ENCODE results near the gene TMEM156. TPM values are rescaled to one million over a fixed set of nuclear protein-coding genes. Genes with fewer than 3 reads are reported as not detected.

The TMEM156 gene
- total and polyA plus RNA-seq, 2 of the 4 experiments (the other 2 are of a cell fraction): 0.53 to 0.54 TPM

GRCh38 chr4:39048311-39048710 is 16.1 kb upstream of the TMEM156 start:
- intact Hi-C loops (cut with micrococcal nuclease) (no loop called here), in situ Hi-C loops (cut with MboI; ENCODE audit: low sequenced_read_pairs) (no loop called here), dilution Hi-C loops (cut with HindIII; ENCODE audit: low sequenced_read_pairs, unreplicated experiment) (no loop called here)
- H4K5ac ChIP-seq (ENCODE audit: low read depth, low read length): no peak overlapping the region
- H3K4ac ChIP-seq (ENCODE audit: low read depth, low read length): peak overlapping the region; percentile 27; the same call in 1 of the 2 replicates
- H3K4me1 ChIP-seq (ENCODE audit: control insufficient read depth, insufficient read depth, low read length): peaks cover 17% of the 10 kb centered on the region
- H3K79me1 ChIP-seq (ENCODE audit: low read depth in 1 of 2, low read length in 2 of 2): peaks cover 5 to 58% of the 10 kb centered on the region in 2 experiments; a peak in 3 of 4 replicates
- peaks cover 54% of the 10 kb centered on the region for H4K20me1 ChIP-seq (ENCODE audit: insufficient read depth, low read length)
- H2BK20ac ChIP-seq (ENCODE audit: low read depth, low read length): no peak overlapping the region
- no peak overlapping the region; the same call in 1 of the 2 replicates for H3K27ac ChIP-seq (ENCODE audit: insufficient read depth, low read length)
- WGBS, 2 experiments (ENCODE audit: extremely low coverage in 2 of 2, insufficient read length in 1 of 2): no CpG with 5 or more reads among the region's 1 CpG
- H2AK5ac ChIP-seq (ENCODE audit: low read depth, low read length): peak overlapping the region; percentile 13; the same call in 1 of the 2 replicates
- no peak overlapping the region for H4K91ac ChIP-seq (ENCODE audit: insufficient read depth, low read depth, low read length)
- ATAC-seq (ENCODE audit: low read depth) (no peak), DNase-seq (peak; percentile 26)
- no peak overlapping the region for H2BK120ac ChIP-seq (ENCODE audit: low read depth, low read length)
- ChIA-PET CTCF (interaction anchor here (1.3 kb wide), 1 partner anchor 87 kb away, joined by 3 read pairs; no protein-coding TSS in a partner anchor), POLR2A (ENCODE audit: unreplicated experiment) (no interaction called here)
- H3K4me3 ChIP-seq (ENCODE audit: insufficient read depth, low read depth, low read length): no peak overlapping the region
- H2BK5ac ChIP-seq (ENCODE audit: low read depth, low read length, poor library complexity, severe bottlenecking): peak overlapping the region; percentile 61
- peak overlapping the region; percentile 46; the same call in 1 of the 2 replicates for H3K9ac ChIP-seq (ENCODE audit: low read depth, low read length)
- H4K8ac ChIP-seq (ENCODE audit: low read depth in 2 of 2, low read length in 2 of 2): peak overlapping the region in 1 of 2 experiments; percentile 26; a peak in 1 of 4 replicates
- no peak overlapping the region for H2AFZ ChIP-seq (replicated peaks; ENCODE audit: low read length, poor library complexity)
- peak overlapping the region; percentile 30 for H3K14ac ChIP-seq (replicated peaks; ENCODE audit: low read depth, low read length)
- no TSS peak for BruUV-seq (replicated peaks)
- no peaks in the 10 kb centered on the region for H3K9me3 ChIP-seq (ENCODE audit: control insufficient read depth, insufficient read depth, low read length)
- peak overlapping the region; percentile 68 for H3K4me2 ChIP-seq (ENCODE audit: low read depth, low read length)
- H3K27me3 ChIP-seq (ENCODE audit: control insufficient read depth, insufficient read depth, low read length): no peaks in the 10 kb centered on the region
- H2AK9ac ChIP-seq (replicated peaks; ENCODE audit: low read depth, low read length, poor library complexity): no peak overlapping the region
- peak overlapping the region; percentile 4; the same call in 1 of the 2 replicates for H3K18ac ChIP-seq (ENCODE audit: low read depth, low read length)
- H3K23ac ChIP-seq (ENCODE audit: low read depth, low read length): peak overlapping the region; percentile 65
- H3K9me1 ChIP-seq (ENCODE audit: insufficient read depth, low read length): peaks cover 3% of the 10 kb centered on the region; the same call in 1 of the 2 replicates
- peaks cover 3% of the 10 kb centered on the region for H3K36me3 ChIP-seq (ENCODE audit: control insufficient read depth, insufficient read depth, low read length)
- H2BK15ac ChIP-seq (ENCODE audit: low read depth, low read length): 0 out of 3 replicates have a peak overlapping the region, but pooled peaks have one; percentile 17
- H3K56ac ChIP-seq (ENCODE audit: extremely low read depth, insufficient read depth, low read length): no peak overlapping the region
- TF ChIP-seq RFX5 (IDR thresholded peaks at IDR 0.05; ENCODE audit: low read depth, low read length) (no peak), ELK1 (IDR thresholded peaks at IDR 0.05; ENCODE audit: borderline replicate concordance, low read depth, low read length) (no peak), CEBPB (IDR thresholded peaks at IDR 0.05; ENCODE audit: low read depth, low read length) (no peak), CHD1 (IDR thresholded peaks at IDR 0.05; ENCODE audit: low read depth, low read length) (no peak), RCOR1 (IDR thresholded peaks at IDR 0.05; ENCODE audit: insufficient replicate concordance, low read length) (no peak), MXI1 (IDR thresholded peaks at IDR 0.05; ENCODE audit: borderline replicate concordance, low read depth, low read length) (no peak), CTCF (conservative IDR thresholded peaks at IDR 0.05; ENCODE audit: low read depth, low read length) (no peak), USF2 (IDR thresholded peaks at IDR 0.05; ENCODE audit: low read depth, low read length) (no peak), MAFK (IDR thresholded peaks at IDR 0.05; ENCODE audit: low read depth, low read length) (no peak), FOS (IDR thresholded peaks at IDR 0.05; ENCODE audit: low read depth, low read length) (no peak), NFE2L2 (IDR thresholded peaks at IDR 0.05; ENCODE audit: low read depth, low read length) (no peak), MAZ (IDR thresholded peaks at IDR 0.05; ENCODE audit: borderline replicate concordance, low read depth, low read length) (no peak), POLR2A (IDR thresholded peaks at IDR 0.05; ENCODE audit: low read depth, low read length) (no peak), BHLHE40 (IDR thresholded peaks at IDR 0.05; ENCODE audit: low read depth, low read length) (no peak), RAD21 (IDR thresholded peaks at IDR 0.05; ENCODE audit: low read length) (no peak), SMC3 (IDR thresholded peaks at IDR 0.05; ENCODE audit: low read depth, low read length) (no peak)

All from IMR-90 (cell line).